Dedifferentiated amniotic fluid mesenchymal stem cell (primary cell): ENCODE measurements around the gene TCF3.

Source experiments
- DNase-seq: peaks from one replicate; pipeline ENCODE4 v3.0.0-alpha.2; 2016; ENCODE audit errors: extremely low spot score

The TCF3 gene

GRCh38 chr19:1630012-1630411, 22.4 kb downstream of the TCF3 start:
- DNase-seq, result no peak

- no peak for DNase-seq
Measured at GRCh38 chr19:1629256-1629808, 23.1 kb downstream of the TCF3 start.

- no peak for DNase-seq
Measured at GRCh38 chr19:1627194-1627593, 25.2 kb downstream of the TCF3 start.

GRCh38 chr19:1626417-1627010, 25.9 kb downstream of the TCF3 start:
- no peak for DNase-seq

GRCh38 chr19:1624458-1624857, 28.0 kb downstream of the TCF3 start:
- DNase-seq, result no peak

- DNase-seq, result no peak
Measured at GRCh38 chr19:1622541-1622940, 29.9 kb downstream of the TCF3 start.

- no peak for DNase-seq
Measured at GRCh38 chr19:1622007-1622406, 30.4 kb downstream of the TCF3 start.

- DNase-seq, result no peak
Measured at GRCh38 chr19:1621574-1621973, 30.8 kb downstream of the TCF3 start.

- DNase-seq, result no peak
Measured at GRCh38 chr19:1621021-1621420, 31.4 kb downstream of the TCF3 start.

GRCh38 chr19:1620502-1620901, 31.9 kb downstream of the TCF3 start:
- no peak for DNase-seq

- DNase-seq, result no peak
Measured at GRCh38 chr19:1619703-1620102, 32.7 kb downstream of the TCF3 start.

GRCh38 chr19:1619094-1619439, 33.3 kb downstream of the TCF3 start:
- DNase-seq, result no peak

- DNase-seq, result no peak
Measured at GRCh38 chr19:1618157-1619093, 34.0 kb downstream of the TCF3 start.

GRCh38 chr19:1616875-1617274, 35.5 kb downstream of the TCF3 start:
- DNase-seq, result no peak

- no peak for DNase-seq
Measured at GRCh38 chr19:1616396-1616795, 36.0 kb downstream of the TCF3 start.

- DNase-seq, result no peak
Measured at GRCh38 chr19:1615156-1615765, 37.2 kb downstream of the TCF3 start.

- DNase-seq, result no peak
Measured at GRCh38 chr19:1613808-1614570, 38.4 kb downstream of the TCF3 start.

GRCh38 chr19:1613146-1613545, 39.3 kb downstream of the TCF3 start:
- no peak for DNase-seq

- no peak for DNase-seq
Measured at GRCh38 chr19:1612114-1613086, 40.0 kb downstream of the TCF3 start.

GRCh38 chr19:1611353-1611752, 41.1 kb downstream of the TCF3 start:
- DNase-seq, result no peak

- DNase-seq, result no peak
Measured at GRCh38 chr19:1610579-1610978, 41.8 kb downstream of the TCF3 start.
